Measurements from ENCODE around the gene BMP7.

The BMP7 gene

DNA sequence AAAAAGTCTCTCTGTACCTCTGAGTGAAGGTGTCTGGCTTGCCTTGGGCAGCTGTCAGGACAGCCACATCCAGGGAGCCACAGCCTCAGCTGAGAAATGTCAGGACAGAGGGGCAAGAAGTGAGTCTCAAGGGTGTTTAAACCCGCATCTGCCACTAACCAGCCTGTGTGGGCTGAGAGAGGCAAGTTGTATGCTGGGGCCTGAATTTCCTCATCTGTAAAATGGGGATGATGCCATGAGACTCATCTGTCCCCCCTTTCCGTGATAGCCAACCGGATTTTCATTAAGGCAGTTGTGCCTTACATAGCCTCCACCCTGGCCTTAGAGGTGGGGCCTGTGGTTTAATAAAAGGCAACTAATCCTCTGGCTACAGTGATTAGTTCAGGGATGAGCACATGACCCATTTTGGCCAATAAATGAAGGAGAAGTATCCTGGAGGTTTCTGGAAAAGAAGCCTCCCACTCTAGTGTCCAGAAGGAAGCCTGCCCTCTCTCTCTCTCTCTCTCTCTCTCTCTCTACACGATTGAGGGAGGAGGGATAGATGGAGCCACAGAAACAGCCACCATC is 79.3 kb downstream of the BMP7 start:
- DNase-seq: no peak

DNA sequence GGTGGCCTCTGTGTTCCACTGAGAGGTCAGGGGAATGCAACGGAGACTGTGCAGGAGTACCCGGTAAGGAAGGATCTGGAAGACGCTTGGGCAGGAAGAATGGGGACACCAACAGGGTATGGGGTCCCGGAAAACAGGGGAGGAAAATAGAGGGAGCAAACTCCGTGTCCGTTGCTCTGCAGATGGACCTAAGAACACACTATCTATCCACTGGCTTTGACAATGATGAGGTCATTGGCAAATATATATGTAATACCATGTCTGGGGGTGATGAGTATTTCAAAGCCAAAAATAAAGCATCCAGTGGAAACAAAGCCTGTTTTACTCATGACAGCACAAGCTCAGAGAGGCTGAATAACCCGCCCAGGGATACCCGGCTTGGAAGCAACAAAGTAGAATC is 80.2 kb downstream of the BMP7 start:
- no peak for DNase-seq

DNA sequence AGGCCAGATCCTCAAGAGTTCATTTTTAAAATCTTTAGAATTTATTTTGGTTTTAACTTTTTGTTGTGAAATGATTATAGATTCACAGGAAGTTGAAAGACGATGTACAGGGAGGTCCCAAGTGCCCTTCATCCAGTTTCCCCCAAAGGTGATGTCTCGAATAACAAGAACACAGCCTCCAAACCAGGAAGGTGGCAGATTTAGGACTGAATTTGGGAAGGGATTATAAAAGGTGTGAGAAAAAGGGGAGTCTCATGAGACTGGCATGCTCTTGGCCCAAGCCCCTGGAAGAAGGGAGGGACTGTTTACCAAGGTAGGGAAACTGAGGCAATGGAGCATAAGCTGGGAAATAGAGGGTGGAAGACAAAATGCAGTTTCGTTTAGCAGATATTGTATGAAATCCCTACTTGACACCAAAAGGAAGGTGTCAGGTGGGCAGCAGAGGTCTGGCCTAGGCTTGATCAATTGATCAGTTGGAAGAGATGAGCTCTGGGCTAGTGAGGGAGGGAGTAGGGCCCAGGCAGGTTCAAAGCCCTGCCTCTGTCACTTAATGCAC is 81.2 kb downstream of the BMP7 start:
- DNase-seq: no peak

DNA sequence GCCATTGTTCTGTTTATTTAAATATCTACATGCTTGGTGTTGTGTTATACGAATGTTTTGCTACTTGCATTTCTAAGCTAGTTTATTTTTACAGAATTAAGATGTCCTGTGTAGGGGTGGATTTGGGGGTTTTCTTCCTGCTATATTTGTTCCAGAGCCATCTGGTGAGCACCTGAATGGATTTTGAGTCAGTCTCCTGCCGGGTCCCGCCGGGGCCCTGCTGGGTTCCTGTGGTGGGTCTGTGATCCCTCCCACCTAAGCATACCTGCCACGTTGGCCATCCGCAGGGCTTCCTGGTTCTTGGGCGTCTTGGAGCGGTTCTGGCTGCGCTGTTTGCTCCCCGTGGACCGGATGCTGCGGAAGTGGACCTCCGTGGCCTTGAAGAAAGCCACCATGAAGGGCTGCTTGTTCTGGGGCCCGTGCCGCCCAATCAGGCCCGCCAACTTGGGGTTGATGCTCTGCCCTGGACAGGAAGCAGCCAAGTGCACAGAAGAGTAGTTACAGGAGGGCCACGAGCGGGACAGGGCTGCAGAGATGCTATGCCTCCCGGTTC is 82.9 kb downstream of the BMP7 start:
- DNase-seq: no peak

DNA sequence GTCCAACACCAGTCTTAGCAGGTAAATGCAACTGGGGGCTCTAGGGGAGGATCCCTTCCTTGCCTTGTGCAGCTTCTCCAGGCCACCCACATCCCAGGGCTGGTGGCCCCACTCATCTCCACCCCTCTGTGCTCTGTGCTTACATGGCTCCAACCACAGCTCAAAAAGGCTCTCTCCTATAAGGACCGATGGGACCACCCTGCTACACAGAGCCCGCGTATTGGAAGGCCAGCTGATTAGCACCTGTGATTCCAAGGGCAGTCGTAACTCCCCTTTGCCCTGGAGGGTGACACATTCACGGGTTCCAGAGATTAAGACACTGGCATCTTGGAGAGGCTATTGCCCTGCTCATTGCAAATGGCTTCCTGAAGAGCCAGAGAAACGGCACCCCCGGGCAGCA is 84.8 kb downstream of the BMP7 start:
- DNase-seq: no peak

DNA sequence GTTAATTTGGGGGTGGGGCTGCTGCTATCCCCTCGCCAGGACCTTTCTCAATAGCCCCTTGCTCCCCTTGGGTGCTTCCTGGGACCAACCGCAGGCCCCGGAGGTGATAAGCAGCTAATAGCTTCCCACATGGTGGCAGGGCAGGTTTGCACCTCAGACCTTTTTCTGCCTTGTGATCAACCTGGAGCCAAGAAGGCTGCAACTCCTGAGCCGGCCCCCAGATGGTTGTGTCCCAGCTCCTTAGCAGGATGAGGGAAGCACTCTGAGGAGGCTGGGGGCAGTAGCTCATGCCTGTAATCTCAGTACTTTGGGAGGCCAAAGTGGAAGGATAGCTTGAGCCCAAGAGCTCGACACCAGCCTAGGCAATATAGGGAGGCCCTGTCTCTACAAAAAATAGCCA is 85.5 kb downstream of the BMP7 start:
- no peak for DNase-seq

DNA sequence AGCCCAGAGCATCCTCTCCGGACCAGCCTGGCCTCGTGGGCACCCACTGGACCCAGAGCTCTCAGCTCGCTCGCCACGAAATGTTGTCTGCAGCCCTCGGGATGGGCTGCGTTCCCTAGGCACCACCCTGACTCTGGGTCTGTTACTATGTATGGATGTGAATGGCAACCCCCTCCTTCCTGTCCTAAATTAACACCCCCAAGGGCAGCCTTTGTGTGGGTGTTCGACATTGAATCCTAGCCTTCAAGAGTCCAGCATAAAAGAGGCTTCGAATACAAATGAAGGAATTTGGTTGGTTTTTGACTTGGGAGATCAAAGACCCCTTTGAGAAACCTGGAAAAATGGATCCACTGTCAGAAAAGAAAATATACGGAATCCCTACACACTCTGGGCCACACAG is 86.1 kb downstream of the BMP7 start:
- DNase-seq: no peak

DNA sequence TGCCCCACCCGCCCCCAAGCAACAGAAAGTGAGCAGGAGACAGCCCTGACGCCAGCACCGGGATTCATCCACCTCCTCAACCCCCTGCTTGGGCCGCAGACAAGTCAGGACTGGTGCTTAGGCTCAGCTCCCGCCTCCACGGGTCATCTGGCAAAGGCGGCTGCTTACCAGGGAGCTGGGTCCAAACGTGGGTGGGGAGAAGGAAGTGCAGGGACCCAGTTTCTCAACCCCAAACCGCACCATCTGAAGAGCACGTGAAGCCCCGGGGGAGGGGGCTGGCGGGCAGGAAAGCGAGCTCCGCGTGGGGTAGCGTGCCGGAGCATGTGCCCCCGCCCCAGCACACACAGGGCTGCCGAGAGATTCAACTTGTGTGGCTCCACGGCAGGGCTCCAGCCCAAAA is 87.2 kb downstream of the BMP7 start:
- no peak for DNase-seq

DNA sequence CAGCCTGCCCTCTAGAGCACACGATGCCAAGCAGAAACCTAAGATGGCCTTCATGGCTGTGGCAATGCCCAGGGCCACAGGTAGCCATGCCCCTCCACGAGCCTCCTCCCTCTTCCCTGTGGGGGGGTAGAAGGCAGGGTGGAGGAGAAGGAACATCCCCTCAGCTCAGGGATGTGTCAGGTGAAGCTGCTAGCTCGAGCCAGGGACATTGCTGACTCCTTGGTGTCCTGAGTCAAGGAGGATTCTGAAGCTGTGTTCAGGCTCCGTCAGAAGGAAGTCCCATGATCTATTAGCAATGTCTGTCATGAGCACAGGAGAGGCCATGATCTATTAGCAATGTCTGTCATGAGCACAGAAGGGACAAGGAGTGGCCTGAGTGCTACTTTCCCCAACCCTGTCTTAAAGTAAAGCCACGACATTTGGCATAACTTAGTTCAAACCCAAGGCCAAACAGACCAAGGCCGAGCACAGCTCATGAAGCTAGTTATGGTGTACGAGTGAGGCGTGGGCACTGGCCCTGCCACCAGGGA is 87.8 kb downstream of the BMP7 start:
- DNase-seq: no peak

DNA sequence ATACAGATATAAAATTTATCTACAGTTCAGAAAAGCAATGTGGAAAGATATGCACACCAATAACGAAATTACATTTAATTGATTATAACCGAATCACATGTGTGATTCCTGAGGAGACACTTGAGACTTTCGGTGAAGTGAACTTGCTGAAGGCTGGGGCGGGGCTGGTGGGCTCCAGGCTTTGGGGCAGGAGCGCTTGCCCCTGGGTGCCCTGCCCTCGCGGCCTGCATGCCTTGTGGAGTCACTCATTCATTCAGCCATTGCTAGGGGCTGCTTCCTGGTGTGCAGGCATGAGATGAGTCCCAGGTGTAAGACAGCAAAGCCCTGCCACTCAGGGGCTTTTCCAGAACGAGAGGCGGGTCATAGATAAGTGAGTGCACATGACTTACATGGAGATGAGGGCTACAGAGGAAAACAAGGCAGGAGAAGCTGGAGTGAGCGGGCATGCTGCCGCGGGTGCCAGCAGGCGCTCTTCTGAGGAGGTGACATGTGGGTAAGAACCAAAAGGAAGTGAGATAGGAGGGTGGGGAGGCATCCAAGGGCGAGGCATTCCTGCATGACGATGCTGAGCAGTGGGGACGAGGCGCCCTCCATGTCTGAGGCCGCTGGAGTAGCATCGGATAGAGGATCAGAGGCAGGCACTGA is 88.7 kb downstream of the BMP7 start:
- no peak for DNase-seq

DNA sequence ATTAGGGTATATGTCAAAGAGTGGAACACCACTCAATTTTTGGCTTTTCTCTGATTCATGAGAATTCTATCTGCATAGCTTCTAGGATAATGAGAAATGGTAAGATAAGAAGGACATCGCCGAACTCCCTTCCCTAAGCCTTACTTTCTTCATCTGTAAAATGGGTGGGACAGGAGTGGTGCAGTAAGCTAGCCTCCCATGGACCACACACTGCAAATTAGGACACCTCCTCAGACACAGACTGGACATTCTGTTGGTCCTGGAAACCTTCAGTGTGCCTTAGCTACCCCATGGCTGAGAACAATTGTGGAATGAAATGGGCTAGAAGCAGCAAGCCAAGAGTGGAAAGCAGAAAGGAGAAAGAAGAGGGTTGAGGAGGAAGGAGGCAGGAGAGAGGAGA is 89.6 kb downstream of the BMP7 start:
- DNase-seq: no peak

DNA sequence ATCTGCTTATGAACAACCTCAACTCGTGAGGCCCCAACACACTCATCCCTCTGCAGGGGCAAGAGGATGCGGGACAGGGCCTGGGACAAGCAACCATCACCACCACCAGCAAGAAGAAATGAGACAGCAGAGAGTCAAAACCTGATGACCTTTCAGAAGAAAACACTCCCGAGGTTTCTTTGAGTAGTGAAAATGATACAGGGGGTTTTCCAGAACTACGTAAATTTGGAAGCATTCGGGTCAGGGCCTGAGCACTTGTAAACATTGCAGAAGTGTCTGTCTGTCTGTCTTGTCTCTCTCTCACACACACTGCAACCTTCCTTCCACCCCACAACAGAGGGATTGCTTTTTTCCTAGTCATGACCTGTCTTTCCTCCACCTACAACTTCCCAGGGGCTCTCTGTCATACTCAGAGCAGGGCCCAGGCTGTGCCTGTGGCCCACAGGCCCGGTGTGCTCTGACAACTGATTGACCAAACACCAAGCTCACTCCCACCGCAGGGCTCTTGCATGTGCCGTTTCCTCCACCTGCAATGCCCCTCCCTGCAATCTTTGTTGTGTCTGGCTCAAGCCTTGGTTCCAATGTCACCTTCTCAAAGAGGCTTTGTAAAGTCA is 90.9 kb downstream of the BMP7 start:
- no peak for DNase-seq

DNA sequence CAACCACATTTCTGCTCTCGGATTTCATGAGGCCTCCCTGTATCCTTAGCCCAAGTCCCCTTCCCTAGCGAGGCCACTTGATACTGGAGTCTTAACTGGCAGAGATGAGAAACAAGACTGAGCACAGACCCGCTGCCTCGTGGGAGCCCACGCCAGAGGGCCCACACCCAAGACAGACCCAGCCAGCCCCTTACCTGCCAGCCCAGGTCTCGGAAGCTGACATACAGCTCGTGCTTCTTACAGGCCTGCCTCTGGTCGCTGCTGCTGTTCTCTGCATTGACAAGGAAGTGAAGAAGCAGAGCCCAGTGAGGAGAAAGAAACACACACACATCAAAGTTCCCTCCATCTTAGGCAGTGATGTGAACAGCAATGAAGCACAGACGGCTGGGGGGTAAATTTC is 91.7 kb downstream of the BMP7 start:
- DNase-seq: no peak

DNA sequence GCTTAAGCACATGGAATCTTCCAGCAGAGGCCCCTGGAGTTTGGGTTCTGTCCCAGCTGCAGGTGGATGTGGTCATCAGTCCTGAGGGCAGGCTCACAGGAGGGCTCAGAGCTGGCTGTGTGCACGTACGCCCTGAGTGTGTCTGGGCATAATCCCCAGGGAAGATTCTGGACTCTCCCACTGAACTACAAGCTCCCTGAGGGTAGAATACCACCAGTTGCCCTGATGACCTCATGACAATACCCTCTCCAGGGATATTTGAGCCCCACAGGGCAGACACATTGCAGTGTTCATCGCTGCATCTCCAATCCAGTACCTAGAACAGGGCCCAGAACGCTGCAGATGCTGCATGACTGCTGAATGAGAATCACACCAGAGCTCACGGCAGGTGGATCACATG is 92.5 kb downstream of the BMP7 start:
- DNase-seq: no peak

DNA sequence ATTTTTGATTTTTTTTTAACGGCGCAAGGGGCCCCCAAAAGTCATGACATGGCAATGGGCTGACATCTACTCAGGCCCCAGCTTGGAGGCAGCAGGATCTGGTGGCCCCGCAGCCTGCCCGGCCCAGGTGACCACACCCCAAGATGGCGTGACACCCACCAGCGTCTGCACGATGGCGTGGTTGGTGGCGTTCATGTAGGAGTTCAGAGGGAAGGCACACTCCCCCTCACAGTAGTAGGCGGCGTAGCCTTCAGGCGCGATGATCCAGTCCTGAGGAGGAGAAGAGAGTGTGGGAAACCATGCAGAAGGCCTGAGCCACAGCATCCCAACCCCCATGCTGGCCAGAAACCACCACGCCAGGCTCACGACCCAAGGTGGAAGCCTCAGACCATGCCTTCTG is 93.4 kb downstream of the BMP7 start:
- no peak for DNase-seq

DNA sequence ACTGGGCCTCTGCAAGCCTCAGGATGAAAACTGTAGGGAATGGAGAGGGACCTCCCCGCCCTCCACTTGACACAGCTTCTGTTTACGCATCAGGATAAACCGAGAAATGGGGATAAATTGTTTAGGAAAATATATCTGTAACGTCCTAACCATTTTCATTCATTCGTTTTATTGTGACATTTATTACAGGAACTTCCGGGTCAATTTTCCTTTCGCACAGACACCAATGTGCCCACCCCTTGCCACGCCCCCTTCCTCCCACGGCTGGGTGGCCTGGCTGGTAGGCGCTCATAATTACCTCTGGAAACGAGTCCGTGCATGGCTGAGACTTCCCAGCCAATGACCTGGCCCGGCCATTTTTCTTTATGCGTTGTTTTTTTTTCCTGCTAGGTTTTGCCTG is 96.1 kb downstream of the BMP7 start:
- no peak for DNase-seq

DNA sequence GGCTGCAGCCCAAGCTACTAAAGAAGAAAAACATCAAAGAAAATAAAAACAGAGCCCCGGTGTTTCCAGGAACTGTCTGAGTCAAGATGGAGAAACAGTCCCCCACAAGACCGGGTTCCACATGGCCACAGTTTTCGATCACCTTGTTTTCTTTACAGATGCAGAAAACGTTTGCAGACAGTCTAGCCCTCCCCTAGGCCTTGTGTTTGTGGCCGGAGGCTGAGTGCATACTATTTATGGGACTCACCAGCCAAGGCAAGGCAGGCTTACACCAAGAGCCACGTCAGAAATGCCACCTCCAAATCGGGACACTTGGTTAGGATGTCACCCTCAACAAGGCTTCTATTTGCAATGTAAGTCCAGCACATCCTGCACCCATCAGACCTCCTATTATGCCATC is 97.3 kb downstream of the BMP7 start:
- no peak for DNase-seq

DNA sequence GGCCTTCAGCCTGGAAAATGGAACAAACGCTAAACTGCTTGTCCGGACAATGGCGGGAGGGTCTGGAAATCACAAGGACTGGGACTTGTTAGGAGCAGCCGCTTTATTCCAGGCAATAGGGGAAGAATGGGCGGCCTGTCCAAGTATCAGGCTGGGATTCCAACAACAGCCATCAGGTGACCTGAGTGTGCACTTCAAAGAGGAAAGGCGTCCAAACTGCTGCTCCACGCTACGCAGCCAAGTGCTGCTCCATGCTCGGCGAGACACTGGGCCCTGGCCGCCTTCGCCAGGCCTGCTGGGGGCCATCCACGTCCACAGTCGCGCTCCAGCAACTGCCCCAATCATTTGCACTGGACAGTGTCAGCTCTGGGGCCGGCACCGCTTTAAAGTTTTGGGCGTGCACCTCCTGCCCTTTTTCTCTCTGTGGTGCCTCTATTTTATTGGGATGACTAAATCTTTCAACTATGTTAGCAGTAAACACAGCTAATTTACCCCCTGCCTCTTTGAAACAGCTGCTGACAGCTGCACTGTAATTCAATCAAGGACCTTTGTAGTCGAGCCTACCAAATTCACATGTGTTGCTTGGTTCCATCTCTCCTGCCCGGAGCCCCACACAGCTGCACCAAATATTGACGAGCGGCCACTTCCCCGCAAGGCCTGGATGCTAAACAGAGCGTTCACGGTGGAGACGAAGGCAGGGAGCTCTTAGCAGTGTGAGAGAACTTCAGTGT is 98.3 kb downstream of the BMP7 start:
- no peak for DNase-seq

DNA sequence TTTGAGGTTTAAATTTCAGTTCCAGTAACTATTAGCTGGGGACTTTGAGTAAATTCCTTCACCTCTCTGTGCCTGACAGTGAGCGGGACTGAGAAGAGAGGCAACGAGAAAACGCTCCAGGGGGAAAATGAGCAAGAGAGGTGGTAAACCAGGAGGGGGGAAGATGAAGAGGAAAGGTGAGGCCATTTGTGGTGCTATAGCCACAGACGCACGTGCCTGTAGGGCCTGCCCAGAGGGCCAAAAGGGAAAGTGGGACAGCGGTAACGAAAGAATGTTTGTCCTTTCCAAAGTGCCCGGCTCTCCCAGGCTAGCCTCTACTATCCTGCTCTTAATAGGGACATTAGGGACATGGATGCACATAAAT is 99.2 kb downstream of the BMP7 start:
- DNase-seq: no peak

DNA sequence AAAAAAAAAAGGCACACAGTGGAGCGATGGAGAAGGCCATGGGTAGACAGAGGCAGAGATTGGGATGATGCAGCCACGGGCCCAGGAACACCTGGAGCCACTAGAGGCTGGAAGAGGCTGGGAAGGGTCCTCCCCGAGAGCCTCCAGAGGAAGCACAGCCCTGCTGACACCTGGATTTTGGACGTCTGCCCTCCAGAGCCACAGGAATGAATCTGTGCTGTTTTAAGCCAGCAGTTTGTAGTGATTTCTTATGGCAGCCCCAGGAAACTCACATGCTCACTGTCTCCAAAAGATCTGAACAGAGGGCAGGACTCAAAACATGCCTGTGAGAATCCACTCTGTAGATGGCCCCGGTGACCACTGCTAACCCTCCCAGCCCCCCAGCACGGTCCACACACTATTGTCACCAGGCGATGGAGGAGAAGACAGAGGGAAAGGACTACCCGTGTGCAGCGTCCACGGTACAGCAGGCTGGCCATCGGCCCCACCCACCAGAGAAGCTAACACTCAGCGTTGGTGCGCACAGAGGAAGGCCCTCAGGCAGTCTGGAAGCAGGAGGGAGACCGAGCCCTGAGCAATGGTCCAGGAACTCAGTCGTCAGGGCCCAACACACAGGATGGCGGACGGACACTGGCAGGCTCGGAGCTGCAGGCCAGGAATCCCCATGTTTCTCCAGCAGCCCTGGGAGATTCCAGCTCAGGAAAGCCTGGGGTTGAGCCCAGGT is 99.7 kb downstream of the BMP7 start:
- no peak for DNase-seq

DNA sequence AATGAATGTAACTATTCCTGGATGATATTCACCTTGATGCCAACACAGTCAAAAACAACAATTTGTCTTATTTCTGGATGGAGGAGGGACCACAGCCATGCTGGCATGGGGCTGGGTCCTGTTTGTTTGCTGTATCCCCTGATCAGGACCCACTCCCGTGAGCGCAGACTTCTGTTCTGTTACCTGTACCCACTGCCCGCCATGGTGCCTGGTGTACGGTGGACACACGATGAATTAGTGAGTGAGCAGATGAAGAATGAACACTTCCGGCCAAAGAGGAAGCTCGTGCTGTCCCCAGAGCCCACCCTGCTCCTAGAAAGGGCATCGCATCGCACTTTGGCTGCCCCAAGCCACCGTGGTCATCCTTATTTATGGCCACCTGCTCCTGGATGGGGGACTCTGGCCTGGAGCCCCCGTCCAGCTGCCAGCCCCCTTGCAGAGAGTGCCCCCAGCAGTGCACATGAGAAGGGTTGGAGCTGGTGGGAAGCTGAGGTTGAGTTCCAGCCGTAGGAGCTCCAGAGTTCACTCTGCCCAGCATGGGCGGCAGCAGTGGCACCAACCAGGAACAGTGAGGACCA is 100.9 kb downstream of the BMP7 start:
- no peak for DNase-seq

DNA sequence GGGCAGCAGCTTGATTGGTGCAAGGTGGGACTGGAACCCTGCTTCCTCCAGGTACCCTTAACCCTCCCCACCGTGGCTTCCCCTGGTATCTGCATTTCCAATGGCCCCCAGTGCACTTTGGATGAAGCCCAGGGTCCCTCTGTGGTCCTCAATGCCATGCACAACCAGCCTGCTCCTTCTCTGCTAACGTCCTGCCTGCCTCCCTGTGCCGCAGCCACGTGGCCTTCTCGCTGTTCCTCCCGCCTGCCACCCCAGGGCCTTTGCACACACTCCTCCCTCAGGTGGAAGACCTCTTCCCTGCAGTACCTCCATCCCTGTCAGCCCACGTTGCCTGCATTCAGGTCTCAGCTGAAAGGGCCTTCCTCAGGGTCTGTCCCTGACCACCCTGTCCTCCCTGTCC is 101.6 kb downstream of the BMP7 start:
- DNase-seq: no peak

Data from stimulated activated naive CD4-positive, alpha-beta T cell (primary cell).